GM12891 (cell line): Measurements from ENCODE around the gene MLST8.

Experiments
- PAX5 ChIP-seq: IDR thresholded peaks from 2 replicates; pipeline ENCODE4 v1.6.1; 2011; ENCODE audit warnings: low read length, moderate library complexity, mild to moderate bottlenecking; ENCODE audit not compliant: insufficient read depth, severe bottlenecking
- POLR2A ChIP-seq: IDR thresholded peaks from 2 replicates; pipeline ENCODE4 v1.6.1; 2011; ENCODE audit warnings: low read depth, low read length, control low read depth
- POLR2AphosphoS5 ChIP-seq: IDR thresholded peaks from 2 replicates; pipeline ENCODE4 v1.6.1; 2011; ENCODE audit warnings: low read depth, low read length, control low read depth
- POU2F2 ChIP-seq: IDR thresholded peaks from 2 replicates; pipeline ENCODE4 v1.6.1; 2011; ENCODE audit warnings: low read depth, mild to moderate bottlenecking, control low read depth, low read length, moderate library complexity
- SPI1 ChIP-seq: IDR thresholded peaks from 2 replicates; pipeline ENCODE4 v1.6.1; 2011; ENCODE audit warnings: low read depth, low read length, control low read depth
- TAF1 ChIP-seq: IDR thresholded peaks from 2 replicates; pipeline ENCODE4 v1.6.1; 2011; ENCODE audit warnings: low read depth, low read length, control low read depth

GRCh38 chr16:2198283-2198682, 7.0 kb upstream of the MLST8 start:
- TF ChIP-seq POLR2A (no peak), POU2F2 (no peak), POLR2AphosphoS5 (no peak), PAX5 (no peak), SPI1 (no peak), TAF1 (no peak)
